Prostate gland (tissue), 2 donors: ENCODE results near the gene ANGPTL4. TPM values are rescaled to one million over a fixed set of nuclear protein-coding genes. Genes with fewer than 3 reads are reported as not detected.
"Not testable (repeated sequence)": the region's sequence is repeated elsewhere in the genome, so short reads cannot be mapped to it uniquely, and the experiment has no call there.

ENCODE experiments used
- DNase-seq: peaks from one replicate; pipeline ENCODE4 v3.0.0-alpha.2; 2019; ENCODE audit warnings: low spot score
- H3K27ac ChIP-seq, 2 donors: fragments of 200-600 bp; sonication (generic); 2 replicates each; pipeline ENCODE4 v1.5.1; 2017 to 2019
- H3K27me3 ChIP-seq: fragments of 200-600 bp; sonication (generic); replicated peaks from 2 replicates; pipeline ENCODE4 v1.5.1; 2019; ENCODE audit not compliant: insufficient read depth
- H3K36me3 ChIP-seq, 2 donors: fragments of 200-600 bp; sonication (generic); 1 replicate in 1 of 2; 2 replicates in 1 of 2; pipeline versions ENCODE4 v1.5.1 to v1.8.1; 2017 to 2019
- H3K4me1 ChIP-seq: fragments of 200-600 bp; sonication (generic); replicated peaks from 2 replicates; pipeline ENCODE4 v1.5.1; 2019
- H3K4me3 ChIP-seq, 2 donors: fragments of 200-600 bp; sonication (generic); 2 replicates each; pipeline ENCODE4 v1.5.1; 2017 to 2019
- H3K9me3 ChIP-seq: fragments of 200-600 bp; sonication (generic); 2 replicates; pipeline ENCODE4 v1.5.1; 2017
- CTCF ChIP-seq, 4 experiments: fragments of 200-600 bp in 2 of 4; fragments of 450-650 bp in 2 of 4; sonication (generic) in 2 of 4; IDR thresholded peaks; 1 replicate in 3 of 4; 2 replicates in 1 of 4; pipeline ENCODE4 v1.5.1; 2016 to 2019; ENCODE audit warnings: antibody characterized with exemption in 4 of 4, mild to moderate bottlenecking in 2 of 4, moderate library complexity in 2 of 4
- POLR2A ChIP-seq: fragments of 450-650 bp; IDR thresholded peaks from one replicate; pipeline ENCODE4 v1.6.1; 2016; ENCODE audit warnings: antibody characterized with exemption, mild to moderate bottlenecking
- POLR2AphosphoS5 ChIP-seq: sonication (generic); formaldehyde crosslinking; IDR thresholded peaks from one replicate; pipeline ENCODE4 v1.6.1; 2017; ENCODE audit warnings: antibody characterized with exemption
- WGBS: methylation state at CpG from one replicate; pipeline ENCODE4 v1.1.5; 2018; 5-methylcytosine and 5-hydroxymethylcytosine counted together
- intact Hi-C: fragments of 100-400 bp; cut with DNase I; formaldehyde crosslinking; loops from one replicate; pipeline ENCODE4 v1.14.2; 2022
- total RNA-seq, 2 donors: library from RNA; depleted of rRNA; stranded (reverse); fragments of >200 nt; gene quantifications; one replicate each; pipeline ENCODE4 v1.1.0, GENCODE V29; 2016

ANGPTL4 gene
- total RNA-seq, 2 donors from 2014 or later, result 25.7 to 26.4 TPM

GRCh38 chr19:8342316-8342683, 21.7 kb upstream of the ANGPTL4 start:
- no peaks in the 10 kb centered on the region for H3K36me3 ChIP-seq
- no peak for TF ChIP-seq POLR2AphosphoS5
- TF ChIP-seq CTCF (IDR thresholded peaks at IDR 0.05), result no peak
- no peak for TF ChIP-seq POLR2A
- peak overlapping the region; percentile 30 to 45 for H3K4me3 ChIP-seq
- peaks cover 7% of the 10 kb centered on the region for H3K4me1 ChIP-seq
- peak overlapping the region; percentile 55 to 58 for H3K27ac ChIP-seq
- no peaks in the 10 kb centered on the region for H3K27me3 ChIP-seq
- WGBS, result 38% methylated on average over 14 of the region's 14 CpGs
- H3K9me3 ChIP-seq, result no peaks in the 10 kb centered on the region
- intact Hi-C loops, result no loop called here
- no peak for DNase-seq

- peak; percentile 91 for DNase-seq
- Histone ChIP-seq H3K36me3 (no peaks in the 10 kb centered on the region), H3K4me3 (peak within 1 kb of the TSS; percentile 30 to 45), H3K9me3 (no peaks in the 10 kb centered on the region), H3K4me1 (peaks cover 7% of the 10 kb centered on the region), H3K27ac (peak within 1 kb of the TSS; percentile 55 to 58), H3K27me3 (no peaks in the 10 kb centered on the region)
- intact Hi-C loops, result no loop called here
- WGBS, result 4% methylated on average over 60 of the region's 65 CpGs
- TF ChIP-seq CTCF (IDR thresholded peaks at IDR 0.05), result peak in 2 of 4 experiments; percentile 19 to 30
- TF ChIP-seq POLR2AphosphoS5, result peak; percentile 90
- peak; percentile 40 for TF ChIP-seq POLR2A
Measured at GRCh38 chr19:8342684-8343482, 21.1 kb upstream of the ANGPTL4 start, which contains the start of gene KANK3. KANK3 (minus strand) TSS chr19:8343262; CDS start chr19:8337828, 5,434 bp downstream.

- TF ChIP-seq POLR2A (no peak), CTCF (IDR thresholded peaks at IDR 0.05) (no peak), POLR2AphosphoS5 (no peak)
- WGBS, result 37% methylated on average over 11 of the region's 11 CpGs
- Histone ChIP-seq H3K27me3 (no peaks in the 10 kb centered on the region), H3K4me3 (peak overlapping the region in 1 of 2 donors; percentile 45), H3K27ac (no peak overlapping the region), H3K4me1 (peaks cover 7% of the 10 kb centered on the region), H3K9me3 (no peaks in the 10 kb centered on the region), H3K36me3 (no peaks in the 10 kb centered on the region)
- DNase-seq, result no peak
- intact Hi-C loops, result no loop called here
Measured at GRCh38 chr19:8343483-8343844, 20.5 kb upstream of the ANGPTL4 start.

- H3K27me3 ChIP-seq, H3K9me3 ChIP-seq, H3K27ac ChIP-seq, DNase-seq, H3K4me3 ChIP-seq, H3K36me3 ChIP-seq, H3K4me1 ChIP-seq: not testable (repeated sequence)
- intact Hi-C loops, result loop anchor here (10.0 kb wide), 1 partner anchor 155 kb away; the partner anchor contains the start of gene PRAM1
- 56% methylated on average over 8 of the region's 8 CpGs for WGBS
Measured at GRCh38 chr19:8349629-8350372, 14.2 kb upstream of the ANGPTL4 start.

- Histone ChIP-seq H3K4me1 (no peaks in the 10 kb centered on the region), H3K27me3 (no peaks in the 10 kb centered on the region), H3K36me3 (no peaks in the 10 kb centered on the region), H3K9me3 (no peaks in the 10 kb centered on the region), H3K4me3 (no peak overlapping the region), H3K27ac (no peak overlapping the region)
- no peak for TF ChIP-seq CTCF (IDR thresholded peaks at IDR 0.05)
- intact Hi-C loops, result loop anchor here (10.0 kb wide), 1 partner anchor 153 kb away; the partner anchor contains the start of gene PRAM1
- DNase-seq, result no peak
- 14% methylated on average over 10 of the region's 10 CpGs for WGBS
Measured at GRCh38 chr19:8352134-8352827, 11.7 kb upstream of the ANGPTL4 start.

GRCh38 chr19:8352845-8353244, 11.1 kb upstream of the ANGPTL4 start:
- not testable (repeated sequence) for H3K27me3 ChIP-seq, DNase-seq, H3K9me3 ChIP-seq, H3K36me3 ChIP-seq, H3K4me1 ChIP-seq, H3K4me3 ChIP-seq, H3K27ac ChIP-seq
- intact Hi-C loops, result loop anchor here (10.0 kb wide), 1 partner anchor 152 kb away; the partner anchor contains the start of gene PRAM1
- 42% methylated on average over 5 of the region's 5 CpGs for WGBS
